ENCODE measurements around the gene CLIC5.
"Not testable (repeated sequence)": the region's sequence is repeated elsewhere in the genome, so short reads cannot be mapped to it uniquely, and the experiment has no call there.

Gene CLIC5

GRCh38 chr6:45928721-45929305 lies 86.8 kb downstream of the CLIC5 start:
- H3K27me3 ChIP-seq (ENCODE audit: insufficient read depth, poor library complexity, severe bottlenecking) = no peaks in the 10 kb centered on the region
- TF ChIP-seq CTCF (IDR thresholded peaks at IDR 0.05; ENCODE audit: insufficient read depth, low read length) (no peak), REST (IDR thresholded peaks at IDR 0.05; ENCODE audit: insufficient replicate concordance, low read depth) (no peak), SPI1 (IDR thresholded peaks at IDR 0.05; ENCODE audit: borderline replicate concordance, low read depth) (no peak), POLR2AphosphoS5 (IDR thresholded peaks at IDR 0.05; ENCODE audit: low read depth) (no peak), GABPA (IDR thresholded peaks at IDR 0.05; ENCODE audit: low read depth) (no peak)
- no peak overlapping the region for H3K4me3 ChIP-seq (replicated peaks; ENCODE audit: insufficient read depth, low read length)
- DNase-seq (ENCODE audit: low read depth in 1 of 2, low spot score in 1 of 2) = no peak
- H3K27ac ChIP-seq (replicated peaks) = no peak overlapping the region

DNA sequence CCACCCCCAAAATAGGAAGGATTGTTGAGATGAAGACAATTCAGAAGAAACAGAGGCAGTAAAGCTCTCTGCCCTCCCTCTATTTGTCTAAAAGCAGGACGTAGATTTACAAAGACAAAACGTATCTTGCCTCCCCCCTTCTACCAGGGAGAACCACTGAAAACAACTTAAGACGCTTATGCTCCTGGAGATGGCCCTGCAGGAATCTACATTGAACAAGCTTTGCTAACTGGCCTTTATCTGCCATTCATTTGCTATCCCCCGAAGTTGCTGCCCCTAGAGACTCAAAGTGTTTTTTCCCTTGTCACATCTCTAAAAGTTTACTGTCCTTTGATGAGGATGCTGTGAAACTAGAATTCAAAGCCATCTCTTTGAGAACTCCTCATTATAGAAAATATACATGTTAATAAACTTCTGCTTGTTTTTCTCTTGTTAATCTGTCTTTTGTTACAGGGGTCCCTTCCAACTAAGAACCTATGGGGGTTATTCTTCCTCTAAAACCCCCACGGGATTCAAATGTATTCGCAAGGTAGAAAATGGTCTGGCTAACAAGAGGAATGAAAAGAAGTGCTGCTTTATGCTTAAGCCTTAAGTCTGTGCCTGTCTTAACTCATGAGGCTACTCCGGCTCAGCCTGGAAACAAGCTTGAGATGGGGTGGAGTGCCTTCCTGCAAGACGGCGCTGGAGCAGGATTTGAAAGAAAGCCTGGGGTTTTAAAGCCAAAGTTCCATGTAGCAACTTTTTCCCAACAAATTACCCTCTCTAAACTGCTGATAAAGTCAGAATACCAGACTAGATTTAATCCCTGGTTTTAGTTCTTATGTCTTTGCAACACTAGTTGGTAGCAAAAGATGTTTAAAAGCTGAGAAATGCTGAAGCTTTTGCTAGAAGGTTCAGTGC lies 88.0 kb downstream of the CLIC5 start:
- TF ChIP-seq REST (IDR thresholded peaks at IDR 0.05; ENCODE audit: insufficient replicate concordance, low read depth) (no peak), SPI1 (IDR thresholded peaks at IDR 0.05; ENCODE audit: borderline replicate concordance, low read depth) (no peak), GABPA (IDR thresholded peaks at IDR 0.05; ENCODE audit: low read depth) (no peak)
- no peak overlapping the region for H3K27ac ChIP-seq (replicated peaks)
- H3K27me3 ChIP-seq (ENCODE audit: insufficient read depth, poor library complexity, severe bottlenecking) = no peaks in the 10 kb centered on the region
- no peak for DNase-seq (ENCODE audit: low read depth in 1 of 2, low spot score in 1 of 2)
- no peak overlapping the region for H3K4me3 ChIP-seq (replicated peaks; ENCODE audit: insufficient read depth, low read length)

DNA sequence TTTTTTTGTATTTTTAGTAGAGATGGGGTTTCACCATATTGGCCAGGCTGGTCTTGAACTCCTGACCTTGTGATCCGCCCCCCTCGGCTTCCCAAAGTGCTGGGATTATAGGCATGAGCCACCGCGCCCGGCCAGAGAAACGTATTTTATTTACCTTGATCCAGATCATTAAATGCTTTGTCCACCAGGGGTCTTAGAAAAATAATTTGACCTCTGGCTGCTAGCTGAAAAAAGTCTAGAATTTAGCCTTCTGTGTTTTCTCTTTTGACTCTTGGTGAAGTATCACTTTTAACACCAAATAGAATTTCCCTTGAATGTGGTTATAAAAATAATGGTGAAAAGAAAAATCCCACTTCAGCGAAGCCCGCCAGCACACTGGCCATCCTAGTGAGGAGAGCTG lies 89.2 kb downstream of the CLIC5 start:
- not testable (repeated sequence) for DNase-seq (ENCODE audit: low read depth in 1 of 2, low spot score in 1 of 2); H3K27me3 ChIP-seq (ENCODE audit: insufficient read depth, poor library complexity, severe bottlenecking); H3K4me3 ChIP-seq (replicated peaks; ENCODE audit: insufficient read depth, low read length); H3K27ac ChIP-seq (replicated peaks)

DNA sequence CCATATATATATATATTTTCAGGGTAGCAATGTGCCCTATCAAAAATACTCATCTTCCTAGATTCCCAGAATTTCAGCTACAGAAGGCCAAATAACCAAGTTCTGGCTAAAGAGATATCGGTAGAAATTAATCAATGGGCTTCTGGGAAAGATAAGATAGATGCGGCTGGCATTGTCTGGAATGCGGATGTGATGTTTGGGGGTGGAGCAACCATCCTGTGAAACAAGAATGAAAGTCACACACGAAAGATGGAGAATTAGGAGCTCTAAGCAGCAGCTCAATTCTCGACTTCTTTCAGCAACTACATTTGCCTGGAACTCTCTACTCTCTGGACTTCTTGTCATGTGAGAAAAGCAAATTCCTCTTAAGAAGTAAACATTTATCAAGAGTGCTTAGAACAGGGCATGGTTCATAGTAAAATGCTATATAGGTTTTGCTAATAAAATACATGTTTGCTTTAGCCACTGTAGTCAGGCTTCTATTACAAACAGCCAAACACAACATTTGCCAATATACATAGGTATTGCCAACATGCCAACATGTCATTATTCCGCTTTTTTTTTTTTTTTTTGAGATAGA lies 90.8 kb downstream of the CLIC5 start:
- DNase-seq (ENCODE audit: low read depth in 1 of 2, low spot score in 1 of 2) = no peak
- TF ChIP-seq REST (IDR thresholded peaks at IDR 0.05; ENCODE audit: insufficient replicate concordance, low read depth) = no peak
- TF ChIP-seq CTCF (IDR thresholded peaks at IDR 0.05; ENCODE audit: insufficient read depth, low read length) = no peak
- TF ChIP-seq POLR2AphosphoS5 (IDR thresholded peaks at IDR 0.05; ENCODE audit: low read depth) = no peak
- TF ChIP-seq SPI1 (IDR thresholded peaks at IDR 0.05; ENCODE audit: borderline replicate concordance, low read depth) = no peak
- TF ChIP-seq GABPA (IDR thresholded peaks at IDR 0.05; ENCODE audit: low read depth) = no peak
- H3K4me3 ChIP-seq (replicated peaks; ENCODE audit: insufficient read depth, low read length) = no peak overlapping the region
- H3K27ac ChIP-seq (replicated peaks) = no peak overlapping the region
- no peaks in the 10 kb centered on the region for H3K27me3 ChIP-seq (ENCODE audit: insufficient read depth, poor library complexity, severe bottlenecking)

Data from HL-60 (cell line).